H9 (cell line): ENCODE measurements around the gene NAA20. TPM values are rescaled to one million over a fixed set of nuclear protein-coding genes. Genes with fewer than 3 reads are reported as not detected.

Experiments used
- DNase-seq: peaks from one replicate; pipeline ENCODE4 v3.0.0-alpha.2; 2017
- H2AFZ ChIP-seq: one replicate; pipeline ENCODE4 v1.6.1; 2013; ENCODE audit warnings: mild to moderate bottlenecking, low read length, control low read depth, moderate library complexity
- H2AK5ac ChIP-seq: 2 replicates; pipeline ENCODE4 v1.6.1; 2013; ENCODE audit warnings: low read length, control low read depth, mixed read lengths; ENCODE audit not compliant: insufficient read length
- H2BK120ac ChIP-seq: one replicate; pipeline ENCODE4 v1.6.1; 2013; ENCODE audit warnings: low read depth, mild to moderate bottlenecking, low read length, control low read depth, inconsistent platforms; ENCODE audit not compliant: poor library complexity, severe bottlenecking
- H2BK12ac ChIP-seq: 2 replicates; pipeline ENCODE4 v1.6.1; 2013; ENCODE audit warnings: low read length, control low read depth, mixed read lengths, low read depth; ENCODE audit not compliant: insufficient read length
- H2BK15ac ChIP-seq: 2 replicates; pipeline ENCODE4 v1.6.1; 2013; ENCODE audit warnings: low read depth, low read length, control low read depth
- H2BK20ac ChIP-seq: one replicate; pipeline ENCODE4 v1.6.1; 2013; ENCODE audit warnings: low read depth, mild to moderate bottlenecking, low read length, control low read depth, inconsistent platforms; ENCODE audit not compliant: poor library complexity, severe bottlenecking
- H2BK5ac ChIP-seq: 2 replicates; pipeline ENCODE4 v1.6.1; 2013; ENCODE audit warnings: low read length, control low read depth, mixed read lengths; ENCODE audit not compliant: insufficient read length
- H3K14ac ChIP-seq: 2 replicates; pipeline ENCODE4 v1.6.1; 2013; ENCODE audit warnings: low read length, control low read depth; ENCODE audit not compliant: insufficient read depth
- H3K18ac ChIP-seq: 2 replicates; pipeline ENCODE4 v1.6.1; 2013; ENCODE audit warnings: low read depth, mild to moderate bottlenecking, mixed read lengths, low read length, control low read depth; ENCODE audit not compliant: insufficient read length
- H3K23ac ChIP-seq: 2 replicates; pipeline ENCODE4 v1.6.1; 2013; ENCODE audit warnings: low read length, control low read depth, mixed read lengths, low read depth; ENCODE audit not compliant: insufficient read length
- H3K23me2 ChIP-seq: 2 replicates; pipeline ENCODE4 v1.6.1; 2013; ENCODE audit warnings: low read depth, mild to moderate bottlenecking, mixed read lengths, low read length, control low read depth; ENCODE audit not compliant: insufficient read length, poor library complexity, severe bottlenecking
- H3K27ac ChIP-seq: 2 replicates; pipeline ENCODE4 v1.5.1; 2013; ENCODE audit warnings: low read length, control low read depth, mixed read lengths, low read depth; ENCODE audit not compliant: insufficient read length
- H3K27me3 ChIP-seq: 2 replicates; pipeline ENCODE4 v1.6.1; 2013; ENCODE audit warnings: low read length, control low read depth, inconsistent platforms; ENCODE audit not compliant: insufficient read depth
- H3K4ac ChIP-seq: 2 replicates; pipeline ENCODE4 v1.6.1; 2013; ENCODE audit warnings: low read depth, mild to moderate bottlenecking, control low read depth, inconsistent platforms, low read length, moderate library complexity
- H3K4me1 ChIP-seq: 2 replicates; pipeline ENCODE4 v1.6.1; 2013; ENCODE audit warnings: low read length, control low read depth, inconsistent platforms; ENCODE audit not compliant: insufficient read depth
- H3K4me2 ChIP-seq: 2 replicates; pipeline ENCODE4 v1.6.1; 2013; ENCODE audit warnings: low read length, control low read depth, mixed read lengths; ENCODE audit not compliant: insufficient read length, insufficient read depth
- H3K56ac ChIP-seq: 2 replicates; pipeline ENCODE4 v1.6.1; 2013; ENCODE audit warnings: low read depth, mild to moderate bottlenecking, mixed read lengths, low read length, control low read depth; ENCODE audit not compliant: insufficient read length
- H3K79me1 ChIP-seq: 2 replicates; pipeline ENCODE4 v1.6.1; 2013; ENCODE audit warnings: low read depth, mild to moderate bottlenecking, moderate library complexity, low read length, control low read depth, inconsistent platforms; ENCODE audit not compliant: insufficient read depth, poor library complexity, severe bottlenecking
- H3K79me2 ChIP-seq: 2 replicates; pipeline ENCODE4 v1.6.1; 2013; ENCODE audit warnings: low read length, control low read depth, inconsistent platforms; ENCODE audit not compliant: insufficient read depth
- H3K9ac ChIP-seq: 2 replicates; pipeline ENCODE4 v1.6.1; 2013; ENCODE audit warnings: low read length, control low read depth, mixed read lengths; ENCODE audit not compliant: insufficient read length; ENCODE audit errors: extremely low read depth
- H3K9me3 ChIP-seq: one replicate; pipeline ENCODE4 v1.6.1; 2013; ENCODE audit warnings: low read depth, low read length, inconsistent platforms; ENCODE audit not compliant: control insufficient read depth
- H3T11ph ChIP-seq: one replicate; pipeline ENCODE4 v1.6.1; 2013; ENCODE audit warnings: mild to moderate bottlenecking, low read length, control low read depth, inconsistent platforms
- H4K20me1 ChIP-seq: one replicate; pipeline ENCODE4 v1.6.1; 2013; ENCODE audit not compliant: control insufficient read depth, insufficient read length, insufficient read depth
- H4K5ac ChIP-seq: 2 replicates; pipeline ENCODE4 v1.6.1; 2013; ENCODE audit warnings: low read depth, mild to moderate bottlenecking, mixed read lengths, low read length, control low read depth; ENCODE audit not compliant: insufficient read length
- H4K8ac ChIP-seq: replicated peaks from 2 replicates; pipeline ENCODE4 v1.6.1; 2013; ENCODE audit warnings: low read length, control low read depth, mixed read lengths, low read depth; ENCODE audit not compliant: insufficient read length
- H4K91ac ChIP-seq: 2 replicates; pipeline ENCODE4 v1.6.1; 2013; ENCODE audit warnings: low read depth, mild to moderate bottlenecking, moderate library complexity, mixed read lengths, low read length, control low read depth; ENCODE audit not compliant: insufficient read length
- H3K27ac Mint-ChIP-seq, 3 experiments: 2 replicates in 2 of 3; 3 replicates in 1 of 3; pipeline ENCODE4 v1.8.0; 2020 to 2021; ENCODE audit warnings: mixed read lengths in 3 of 3, mild to moderate bottlenecking in 1 of 3, moderate library complexity in 1 of 3
- H3K27me3 Mint-ChIP-seq: 2 replicates; pipeline ENCODE4 v1.8.0; 2021; ENCODE audit warnings: low read depth, mild to moderate bottlenecking, moderate library complexity, mixed read lengths
- H3K36me3 Mint-ChIP-seq, 3 experiments: 2 replicates in 2 of 3; 3 replicates in 1 of 3; pipeline ENCODE4 v1.8.0; 2020 to 2021; ENCODE audit warnings: low read depth in 3 of 3, mixed read lengths in 3 of 3; ENCODE audit not compliant: insufficient read depth in 1 of 3
- H3K4me1 Mint-ChIP-seq, 2 experiments: 2 replicates each; pipeline ENCODE4 v1.8.0; 2020; ENCODE audit warnings: mixed read lengths in 2 of 2
- H3K4me3 Mint-ChIP-seq, 2 experiments: 2 replicates in 1 of 2; 3 replicates in 1 of 2; pipeline ENCODE4 v1.8.0; 2020 to 2021; ENCODE audit warnings: mild to moderate bottlenecking in 2 of 2, mixed read lengths in 2 of 2, moderate library complexity in 1 of 2
- H3K9me3 Mint-ChIP-seq, 2 experiments: 2 replicates in 1 of 2; 3 replicates in 1 of 2; pipeline ENCODE4 v1.8.0; 2020; ENCODE audit warnings: mild to moderate bottlenecking in 2 of 2, mixed read lengths in 2 of 2, moderate library complexity in 1 of 2
- WGBS: extraction: QIAGEN DNeasy Blood & Tissue Kit; methylation state at CpG from one replicate; pipeline ENCODE4 v1.1.7; 2013; ENCODE audit warnings: missing lambda C conversion rate, low lambda C conversion rate, mixed read lengths; ENCODE audit not compliant: insufficient read length; ENCODE audit errors: extremely low coverage; 5-methylcytosine and 5-hydroxymethylcytosine counted together
- total RNA-seq: library from RNA; stranded (reverse); gene quantifications from 2 replicates; pipeline ENCODE4 v1.2.1, GENCODE V29; 2021
- TF ChIP-seq, protein P1 (sequence below): fragments of 200-600 bp; sonication (generic); conservative IDR thresholded peaks from 3 replicates; pipeline ENCODE4 v1.8.0; 2021; ENCODE audit warnings: antibody characterized with exemption, mild to moderate bottlenecking

NAA20 gene
- total RNA-seq, 1 experiment from 2014 or later = 48.1 TPM

DNA sequence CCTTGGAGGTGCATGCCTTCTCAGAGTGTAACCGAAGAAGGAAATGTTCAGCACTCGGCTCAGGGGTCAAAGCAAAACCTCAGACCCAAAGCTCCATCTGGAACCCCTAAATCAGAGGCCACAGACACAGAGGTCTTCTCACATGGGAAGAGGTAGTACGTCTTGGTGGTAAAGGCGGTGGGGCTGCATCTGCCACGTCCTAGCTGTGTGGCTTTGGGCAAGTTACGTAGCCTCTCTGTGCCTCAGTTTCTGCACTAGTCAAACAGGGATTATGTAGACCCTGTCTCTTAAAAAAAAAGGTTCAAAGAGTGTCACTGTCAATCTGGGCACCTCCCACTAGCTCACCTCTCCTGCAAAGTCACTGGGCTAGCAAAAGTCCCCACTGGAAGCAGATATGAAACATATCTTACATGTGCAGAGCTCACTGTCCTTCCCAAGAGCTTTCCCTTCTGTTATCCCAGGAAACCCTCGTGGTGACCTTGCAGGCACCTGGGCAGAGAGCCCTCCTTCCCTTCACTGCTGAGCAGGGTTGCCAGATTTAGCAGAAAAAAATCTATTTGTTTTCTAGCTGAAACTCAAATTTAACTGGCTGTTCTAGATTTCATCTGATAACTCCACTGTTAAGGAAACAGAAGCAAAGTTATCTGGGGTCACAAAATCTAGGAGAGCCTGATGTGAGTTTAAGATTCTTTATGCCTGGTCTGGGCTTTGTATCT is 18.0 kb upstream of the NAA20 start:
- no peak overlapping the region for H2BK20ac ChIP-seq
- no peak overlapping the region for H3K4ac ChIP-seq
- H3K4me1 ChIP-seq = no peaks in the 10 kb centered on the region; the same call in 1 of the 2 replicates
- no peak for DNase-seq
- no peak overlapping the region for H4K5ac ChIP-seq
- H3K9ac ChIP-seq = no peak overlapping the region
- H3K56ac ChIP-seq = no peak overlapping the region
- H3K9me3 ChIP-seq = no peaks in the 10 kb centered on the region
- H3K4me3 Mint-ChIP-seq = peak overlapping the region in 1 of 2 experiments; percentile 54; a peak in 2 of 5 replicates
- WGBS = no CpG with 5 or more reads among the region's 7 CpGs
- no peak overlapping the region; a peak in 2 of 7 replicates for H3K27ac Mint-ChIP-seq
- no peaks in the 10 kb centered on the region for H3K9me3 Mint-ChIP-seq
- H3K79me1 ChIP-seq = no peaks in the 10 kb centered on the region
- no peaks in the 10 kb centered on the region for H3K27me3 ChIP-seq
- H3K79me2 ChIP-seq = no peaks in the 10 kb centered on the region
- H3K23ac ChIP-seq = no peak overlapping the region
- H2AK5ac ChIP-seq = no peak overlapping the region
- H2BK120ac ChIP-seq = no peak overlapping the region
- peaks cover 2% of the 10 kb centered on the region; the same call in 1 of the 2 replicates for H3K27me3 Mint-ChIP-seq
- peaks cover 4% of the 10 kb centered on the region for H4K20me1 ChIP-seq
- H3K4me2 ChIP-seq = no peak overlapping the region
- no peak overlapping the region for H4K8ac ChIP-seq
- H2BK15ac ChIP-seq = no peak overlapping the region
- no peaks in the 10 kb centered on the region for H3K36me3 Mint-ChIP-seq
- no peak overlapping the region for H4K91ac ChIP-seq
- no peak overlapping the region for H3K27ac ChIP-seq
- H3K23me2 ChIP-seq = no peaks in the 10 kb centered on the region
- peaks cover 7 to 13% of the 10 kb centered on the region in 2 experiments for H3K4me1 Mint-ChIP-seq
- no peak overlapping the region for H3T11ph ChIP-seq
- no peak overlapping the region for H2BK5ac ChIP-seq
- H3K14ac ChIP-seq = no peak overlapping the region
- no peak overlapping the region for H2AFZ ChIP-seq
- H3K18ac ChIP-seq = no peak overlapping the region
- TF ChIP-seq, protein P1, sequence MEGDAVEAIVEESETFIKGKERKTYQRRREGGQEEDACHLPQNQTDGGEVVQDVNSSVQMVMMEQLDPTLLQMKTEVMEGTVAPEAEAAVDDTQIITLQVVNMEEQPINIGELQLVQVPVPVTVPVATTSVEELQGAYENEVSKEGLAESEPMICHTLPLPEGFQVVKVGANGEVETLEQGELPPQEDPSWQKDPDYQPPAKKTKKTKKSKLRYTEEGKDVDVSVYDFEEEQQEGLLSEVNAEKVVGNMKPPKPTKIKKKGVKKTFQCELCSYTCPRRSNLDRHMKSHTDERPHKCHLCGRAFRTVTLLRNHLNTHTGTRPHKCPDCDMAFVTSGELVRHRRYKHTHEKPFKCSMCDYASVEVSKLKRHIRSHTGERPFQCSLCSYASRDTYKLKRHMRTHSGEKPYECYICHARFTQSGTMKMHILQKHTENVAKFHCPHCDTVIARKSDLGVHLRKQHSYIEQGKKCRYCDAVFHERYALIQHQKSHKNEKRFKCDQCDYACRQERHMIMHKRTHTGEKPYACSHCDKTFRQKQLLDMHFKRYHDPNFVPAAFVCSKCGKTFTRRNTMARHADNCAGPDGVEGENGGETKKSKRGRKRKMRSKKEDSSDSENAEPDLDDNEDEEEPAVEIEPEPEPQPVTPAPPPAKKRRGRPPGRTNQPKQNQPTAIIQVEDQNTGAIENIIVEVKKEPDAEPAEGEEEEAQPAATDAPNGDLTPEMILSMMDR = no peak
- H2BK12ac ChIP-seq = no peak overlapping the region
